Inferior parietal cortex (tissue), 1 donor: ENCODE results near the gene RCN1.

Source experiments
- DNase-seq: peaks from one replicate; pipeline ENCODE4 v3.0.0-alpha.2; 2016; ENCODE audit errors: extremely low spot score

RCN1 gene

GRCh38 chr11:32153747-32154146 is 62.9 kb downstream of the RCN1 start:
- no peak for DNase-seq

- DNase-seq, result no peak
Measured at GRCh38 chr11:32154275-32154674, 63.4 kb downstream of the RCN1 start.
